OCI-LY3 (cell line): ENCODE data around the gene HIBCH.

Experiments
- EZH2phosphoT487 ChIP-seq: fragments of 200-600 bp; shearing (Covaris generic); IDR thresholded peaks from 2 replicates; pipeline ENCODE4 v1.6.1; 2018; ENCODE audit warnings: antibody characterized with exemption, mixed run types, low read depth
- TF ChIP-seq, protein P1 (sequence below): fragments of 200-600, 300-600 bp; sonication (generic); IDR thresholded peaks from 2 replicates; pipeline ENCODE4 v1.5.1; 2014; ENCODE audit warnings: antibody characterized with exemption, low read length, low read depth

DNA sequence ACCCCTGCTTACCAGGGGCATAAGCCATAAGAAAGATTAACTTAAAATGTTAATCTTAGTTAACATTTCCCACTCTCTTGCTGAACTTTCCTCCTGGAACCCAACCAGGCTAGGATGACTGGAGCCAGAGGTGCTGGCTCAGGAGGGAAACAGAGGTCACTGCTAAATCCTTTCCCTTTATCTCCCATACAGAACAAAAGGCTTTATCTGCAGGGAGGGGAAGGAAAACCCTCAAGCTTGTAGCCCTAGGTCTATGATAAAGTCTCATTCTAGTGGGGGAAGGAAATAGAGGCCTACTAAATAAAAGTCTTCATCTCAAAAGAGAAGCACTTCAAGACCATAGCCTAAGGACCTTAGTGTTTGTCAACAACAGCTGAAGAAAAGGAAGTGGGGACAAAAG is 18.6 kb downstream of the HIBCH start:
- TF ChIP-seq, protein P1, sequence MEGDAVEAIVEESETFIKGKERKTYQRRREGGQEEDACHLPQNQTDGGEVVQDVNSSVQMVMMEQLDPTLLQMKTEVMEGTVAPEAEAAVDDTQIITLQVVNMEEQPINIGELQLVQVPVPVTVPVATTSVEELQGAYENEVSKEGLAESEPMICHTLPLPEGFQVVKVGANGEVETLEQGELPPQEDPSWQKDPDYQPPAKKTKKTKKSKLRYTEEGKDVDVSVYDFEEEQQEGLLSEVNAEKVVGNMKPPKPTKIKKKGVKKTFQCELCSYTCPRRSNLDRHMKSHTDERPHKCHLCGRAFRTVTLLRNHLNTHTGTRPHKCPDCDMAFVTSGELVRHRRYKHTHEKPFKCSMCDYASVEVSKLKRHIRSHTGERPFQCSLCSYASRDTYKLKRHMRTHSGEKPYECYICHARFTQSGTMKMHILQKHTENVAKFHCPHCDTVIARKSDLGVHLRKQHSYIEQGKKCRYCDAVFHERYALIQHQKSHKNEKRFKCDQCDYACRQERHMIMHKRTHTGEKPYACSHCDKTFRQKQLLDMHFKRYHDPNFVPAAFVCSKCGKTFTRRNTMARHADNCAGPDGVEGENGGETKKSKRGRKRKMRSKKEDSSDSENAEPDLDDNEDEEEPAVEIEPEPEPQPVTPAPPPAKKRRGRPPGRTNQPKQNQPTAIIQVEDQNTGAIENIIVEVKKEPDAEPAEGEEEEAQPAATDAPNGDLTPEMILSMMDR: no peak
- TF ChIP-seq EZH2phosphoT487: no peak
